Smooth muscle cell (in vitro differentiated cells): ENCODE data around the gene MAP9. TPM values are rescaled to one million over a fixed set of nuclear protein-coding genes. Genes with fewer than 3 reads are reported as not detected.
A peak's percentile ranks its signal among the peaks of the same experiment; 100 is the strongest.

Experiments used
- DNase-seq: peaks from one replicate; lab custom pipeline; 2025; ENCODE audit not compliant: unreplicated experiment; lab: John Stamatoyannopoulos, UW
- H2AFZ ChIP-seq: fragments of 200-600 bp; sonication (generic); 2 replicates; pipeline ENCODE4 v1.6.0; 2016; ENCODE audit warnings: antibody characterized with exemption, low read depth, mild to moderate bottlenecking
- H3F3A ChIP-seq: fragments of 200-600 bp; sonication (generic); 2 replicates; pipeline ENCODE4 v1.6.0; 2017; ENCODE audit warnings: antibody characterized with exemption, low read depth
- H3K27ac ChIP-seq: fragments of 200-600 bp; sonication (generic); 2 replicates; pipeline ENCODE4 v1.5.1; 2016; ENCODE audit warnings: low read depth, mild to moderate bottlenecking
- H3K27me3 ChIP-seq: fragments of 200-600 bp; sonication (generic); 2 replicates; pipeline ENCODE4 v1.6.1; 2016; ENCODE audit warnings: low read depth, mild to moderate bottlenecking
- H3K36me3 ChIP-seq: fragments of 200-600 bp; sonication (generic); 2 replicates; pipeline ENCODE4 v1.5.1; 2016; ENCODE audit warnings: low read depth
- H3K4me1 ChIP-seq: fragments of 200-600 bp; sonication (generic); 2 replicates; pipeline ENCODE4 v1.5.1; 2016; ENCODE audit warnings: low read depth
- H3K4me2 ChIP-seq: fragments of 200-600 bp; sonication (generic); 2 replicates; pipeline ENCODE4 v1.6.0; 2016; ENCODE audit warnings: mild to moderate bottlenecking
- H3K4me3 ChIP-seq: fragments of 200-600 bp; sonication (generic); 2 replicates; pipeline ENCODE4 v1.5.1; 2016; ENCODE audit warnings: mild to moderate bottlenecking
- H3K79me2 ChIP-seq: fragments of 200-600 bp; sonication (generic); 2 replicates; pipeline ENCODE4 v1.6.0; 2016; ENCODE audit warnings: low read depth, mild to moderate bottlenecking
- H3K9ac ChIP-seq: fragments of 200-600 bp; sonication (generic); 2 replicates; pipeline ENCODE4 v1.6.0; 2016; ENCODE audit warnings: low read depth
- H3K9me3 ChIP-seq: fragments of 200-600 bp; sonication (generic); replicated peaks from 2 replicates; pipeline ENCODE4 v1.5.1; 2016; ENCODE audit warnings: low read depth
- H4K20me1 ChIP-seq: fragments of 200-600 bp; sonication (generic); 2 replicates; pipeline ENCODE4 v1.6.0; 2016; ENCODE audit warnings: low read depth
- WGBS: methylation state at CpG from one replicate; pipeline ENCODE4 v1.1.7; 2016; ENCODE audit warnings: low lambda C conversion rate; 5-methylcytosine and 5-hydroxymethylcytosine counted together
- polyA plus RNA-seq: library from polyadenylated mRNA; unstranded; fragments of >200 nt; fragmentation: Nextera tagmentation; extraction: Ambion mirVana; gene quantifications from 2 replicates; pipeline ENCODE4 v1.2.1, GENCODE V29; 2016
- total RNA-seq: library from RNA; depleted of rRNA; stranded (reverse); fragments of >200 nt; gene quantifications from 2 replicates; pipeline ENCODE4 v1.2.3, GENCODE V29; 2014
- TF ChIP-seq, protein P1 (sequence below): fragments of 200-600 bp; sonication (generic); IDR thresholded peaks from 2 replicates; pipeline ENCODE4 v1.5.1; 2017; ENCODE audit warnings: borderline replicate concordance, mild to moderate bottlenecking, antibody characterized with exemption; ENCODE audit not compliant: insufficient read depth, poor library complexity, severe bottlenecking

The MAP9 gene
- total and polyA plus RNA-seq, 2 experiments from 2014 or later, result 17.3 to 29.3 TPM

DNA sequence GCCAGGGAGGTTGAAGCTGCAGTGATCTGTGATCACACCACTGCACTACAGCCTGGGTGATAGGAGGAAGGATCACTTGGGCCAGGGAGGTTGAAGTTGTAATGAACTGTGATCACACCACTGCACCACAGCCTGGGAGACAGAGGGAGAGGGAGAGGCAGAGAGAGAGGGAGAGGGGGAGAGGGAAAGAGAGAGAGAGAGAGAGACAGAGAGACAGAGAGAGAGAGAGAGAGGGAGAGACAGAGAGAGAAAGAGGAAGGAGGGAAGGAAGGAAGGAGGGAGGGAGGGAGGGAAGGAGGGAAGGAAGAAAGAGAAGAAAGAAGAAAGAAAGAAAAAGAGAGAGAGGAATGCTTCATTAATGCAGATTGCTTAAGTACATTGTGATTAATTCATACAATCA, 15.2 kb upstream of the MAP9 start:
- H3K27ac ChIP-seq, result peak overlapping the region; percentile 82
- no peak overlapping the region for H3K4me3 ChIP-seq
- H3K79me2 ChIP-seq, result no peaks in the 10 kb centered on the region
- no peaks in the 10 kb centered on the region for H3K27me3 ChIP-seq
- no peaks in the 10 kb centered on the region for H3K9me3 ChIP-seq
- H4K20me1 ChIP-seq, result no peaks in the 10 kb centered on the region
- TF ChIP-seq, protein P1, sequence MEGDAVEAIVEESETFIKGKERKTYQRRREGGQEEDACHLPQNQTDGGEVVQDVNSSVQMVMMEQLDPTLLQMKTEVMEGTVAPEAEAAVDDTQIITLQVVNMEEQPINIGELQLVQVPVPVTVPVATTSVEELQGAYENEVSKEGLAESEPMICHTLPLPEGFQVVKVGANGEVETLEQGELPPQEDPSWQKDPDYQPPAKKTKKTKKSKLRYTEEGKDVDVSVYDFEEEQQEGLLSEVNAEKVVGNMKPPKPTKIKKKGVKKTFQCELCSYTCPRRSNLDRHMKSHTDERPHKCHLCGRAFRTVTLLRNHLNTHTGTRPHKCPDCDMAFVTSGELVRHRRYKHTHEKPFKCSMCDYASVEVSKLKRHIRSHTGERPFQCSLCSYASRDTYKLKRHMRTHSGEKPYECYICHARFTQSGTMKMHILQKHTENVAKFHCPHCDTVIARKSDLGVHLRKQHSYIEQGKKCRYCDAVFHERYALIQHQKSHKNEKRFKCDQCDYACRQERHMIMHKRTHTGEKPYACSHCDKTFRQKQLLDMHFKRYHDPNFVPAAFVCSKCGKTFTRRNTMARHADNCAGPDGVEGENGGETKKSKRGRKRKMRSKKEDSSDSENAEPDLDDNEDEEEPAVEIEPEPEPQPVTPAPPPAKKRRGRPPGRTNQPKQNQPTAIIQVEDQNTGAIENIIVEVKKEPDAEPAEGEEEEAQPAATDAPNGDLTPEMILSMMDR, result no peak
- no peak for DNase-seq
- no peak overlapping the region for H3K9ac ChIP-seq
- no peaks in the 10 kb centered on the region for H3K36me3 ChIP-seq
- peak overlapping the region; percentile 79 for H3K4me2 ChIP-seq
- H3F3A ChIP-seq, result no peaks in the 10 kb centered on the region
- no peaks in the 10 kb centered on the region for H3K4me1 ChIP-seq
- H2AFZ ChIP-seq, result no peak overlapping the region

DNA sequence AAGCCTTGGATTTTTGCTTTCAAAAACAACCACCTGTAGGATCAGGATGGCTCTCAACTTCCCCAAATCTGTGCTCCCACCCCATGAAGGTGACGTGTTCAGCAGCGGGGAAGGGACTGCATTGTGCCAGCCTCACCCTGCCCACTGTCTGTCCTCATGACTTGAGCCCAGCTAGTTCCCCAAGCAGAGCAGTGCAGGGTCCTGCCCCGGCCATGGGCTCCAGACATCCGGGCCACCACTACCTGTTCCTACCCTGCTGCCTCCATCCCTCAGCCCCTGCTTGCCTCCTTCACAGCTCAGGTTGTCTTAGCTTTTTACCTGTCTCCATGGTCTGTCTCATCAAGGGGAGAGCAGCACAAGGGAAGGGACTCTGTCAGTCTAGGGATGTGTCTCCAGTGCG, 11.4 kb upstream of the MAP9 start:
- WGBS, result 92% methylated on average over 5 of the region's 5 CpGs
- Histone ChIP-seq H4K20me1 (no peaks in the 10 kb centered on the region), H3K4me2 (no peak overlapping the region), H3K4me1 (no peaks in the 10 kb centered on the region), H3K36me3 (no peaks in the 10 kb centered on the region), H3K9me3 (no peaks in the 10 kb centered on the region), H3K27me3 (no peaks in the 10 kb centered on the region), H3K9ac (no peak overlapping the region), H2AFZ (no peak overlapping the region), H3K4me3 (no peak overlapping the region), H3K79me2 (no peaks in the 10 kb centered on the region), H3F3A (no peaks in the 10 kb centered on the region), H3K27ac (no peak overlapping the region)
- no peak for DNase-seq
- TF ChIP-seq, protein P1, result no peak

DNA sequence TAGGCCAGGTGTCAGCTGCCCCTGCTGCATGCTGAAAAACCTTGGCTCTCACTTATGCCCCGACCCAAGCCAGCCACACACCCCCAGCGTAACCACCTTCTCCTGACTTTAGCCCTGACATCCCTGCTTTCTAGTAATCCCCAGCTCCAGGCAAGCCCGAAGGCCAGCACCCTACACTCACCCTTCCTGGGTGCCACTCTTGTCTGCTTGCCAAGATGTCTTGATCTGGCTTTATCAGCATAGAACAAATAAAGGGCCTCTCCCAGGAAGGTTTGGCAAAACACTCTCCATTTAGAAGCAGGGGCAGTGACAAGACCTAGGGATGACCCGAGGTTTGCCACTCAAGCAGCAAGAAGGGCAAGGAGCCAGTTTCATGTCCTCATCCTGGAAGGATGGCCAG, 6.8 kb upstream of the MAP9 start:
- TF ChIP-seq, protein P1, result no peak
- WGBS, result 92% methylated on average over 4 of the region's 4 CpGs
- DNase-seq, result no peak
- Histone ChIP-seq H3K27ac (no peak overlapping the region), H3K4me1 (no peaks in the 10 kb centered on the region), H3K27me3 (no peaks in the 10 kb centered on the region), H3K4me3 (no peak overlapping the region), H3K4me2 (no peak overlapping the region), H3K9ac (no peak overlapping the region), H3F3A (no peaks in the 10 kb centered on the region), H4K20me1 (no peaks in the 10 kb centered on the region), H3K36me3 (no peaks in the 10 kb centered on the region), H2AFZ (no peak overlapping the region), H3K9me3 (no peaks in the 10 kb centered on the region), H3K79me2 (no peaks in the 10 kb centered on the region)

DNA sequence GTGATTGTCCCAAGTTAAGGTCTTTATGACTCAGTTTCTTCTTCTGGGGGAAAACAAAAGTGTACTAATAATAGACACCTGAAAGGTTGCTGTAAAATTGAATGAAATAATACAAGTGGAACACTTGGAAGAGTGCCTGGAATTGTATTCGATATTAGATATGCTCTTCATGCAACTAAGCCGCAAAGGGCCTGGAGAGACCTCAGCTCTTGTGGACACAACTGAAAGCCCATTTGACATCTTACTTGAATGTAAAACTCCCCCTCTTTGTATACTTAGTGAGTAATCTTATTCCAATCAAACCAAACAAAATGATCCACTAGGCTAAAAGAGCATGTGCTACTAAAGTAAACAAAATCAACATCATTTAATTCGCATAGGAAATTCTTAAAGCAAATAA, 511 bp upstream of the MAP9 start:
- no peaks in the 10 kb centered on the region for H3K36me3 ChIP-seq
- TF ChIP-seq, protein P1, result no peak
- DNase-seq, result no peak

More for the DNA sequence above, 511 bp upstream of the MAP9 start:
- H3K4me1 ChIP-seq, result peaks cover 12% of the 10 kb centered on the region
- peak overlapping the region; percentile 53 for H3K27ac ChIP-seq
- 96% methylated on average over 3 of the region's 3 CpGs for WGBS
- H3K9me3 ChIP-seq, result no peaks in the 10 kb centered on the region
- H3K4me3 ChIP-seq, result peak overlapping the region; percentile 76
- no peak overlapping the region for H3K9ac ChIP-seq
- no peaks in the 10 kb centered on the region for H4K20me1 ChIP-seq
- peak overlapping the region; percentile 45 for H2AFZ ChIP-seq
- peak overlapping the region; percentile 88 for H3K4me2 ChIP-seq
- peaks cover 4% of the 10 kb centered on the region for H3K79me2 ChIP-seq
- H3F3A ChIP-seq, result peaks cover 7% of the 10 kb centered on the region
- H3K27me3 ChIP-seq, result no peaks in the 10 kb centered on the region
